HG03439 (cell line): ENCODE data around the gene MATCAP1.

ENCODE experiments used
- ATAC-seq: cut with Tn5 transposase; IDR thresholded peaks from one replicate; pipeline ENCODE4 v1.9.1; 2021; ENCODE audit warnings: mild to moderate bottlenecking, moderate library complexity; ENCODE audit not compliant: unreplicated experiment

The MATCAP1 gene

GRCh38 chr16:67144943-67145342 is 38.8 kb downstream of the MATCAP1 start:
- no peak for ATAC-seq

DNA sequence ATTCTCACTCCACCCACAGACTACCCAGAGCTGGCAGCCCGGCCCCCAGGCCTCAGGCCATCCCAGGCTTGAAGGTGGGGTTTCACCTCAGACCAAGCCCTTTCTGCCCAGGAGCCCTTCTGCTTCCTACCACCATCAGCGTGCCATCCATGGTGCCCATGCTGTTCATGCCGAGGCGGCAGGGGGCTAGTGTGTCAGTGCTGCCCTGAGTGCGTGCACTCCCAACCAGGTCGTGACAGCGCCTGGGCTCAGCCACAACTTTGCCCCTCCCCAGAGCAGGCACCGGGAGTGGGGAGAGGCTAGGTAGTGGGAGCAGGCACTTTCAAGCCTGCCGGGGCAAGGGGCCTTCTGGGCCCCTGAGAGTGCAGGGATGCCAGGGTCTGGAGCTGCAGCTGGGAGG is 41.4 kb downstream of the MATCAP1 start:
- no peak for ATAC-seq

- ATAC-seq = no peak
Measured at GRCh38 chr16:67141391-67141790, 42.4 kb downstream of the MATCAP1 start.

DNA sequence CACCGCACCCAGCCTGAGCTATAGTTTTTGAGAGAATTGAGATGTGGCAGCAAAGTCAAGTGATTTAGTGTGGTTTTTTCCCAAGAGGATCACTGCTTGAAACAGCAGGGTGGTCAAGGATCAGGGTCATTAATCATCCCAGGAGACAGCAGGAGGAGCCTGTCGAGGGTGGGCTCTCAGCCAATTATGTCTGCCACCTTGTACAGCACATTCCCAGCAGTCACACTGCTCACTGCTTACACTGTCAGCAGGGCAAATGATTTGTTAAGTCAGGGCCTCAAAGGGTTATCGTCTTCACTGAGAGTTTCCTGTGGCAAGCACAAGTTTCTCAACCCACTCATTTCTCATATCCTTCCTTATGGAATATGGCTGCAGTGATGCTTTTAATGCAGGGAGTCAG is 46.2 kb downstream of the MATCAP1 start:
- ATAC-seq = no peak

DNA sequence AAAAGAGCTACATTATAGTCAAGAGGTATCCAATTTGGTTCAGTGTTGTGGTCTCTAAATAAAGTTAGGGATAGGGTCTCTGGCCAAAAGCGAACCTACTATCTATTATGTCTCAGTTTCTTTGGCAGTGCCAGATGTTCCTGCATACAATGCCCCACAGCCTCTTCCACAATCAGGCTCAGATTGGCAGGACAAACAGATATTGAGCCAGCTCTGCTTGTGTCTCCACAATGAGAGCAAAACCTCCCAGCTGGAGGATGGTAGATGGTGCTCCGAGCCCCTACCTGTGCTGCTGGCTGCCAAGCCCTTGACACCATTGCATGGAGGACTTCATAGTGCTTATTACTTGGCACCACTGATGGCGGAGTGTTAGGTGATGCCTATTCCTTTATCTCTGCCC is 54.3 kb downstream of the MATCAP1 start:
- ATAC-seq = no peak

DNA sequence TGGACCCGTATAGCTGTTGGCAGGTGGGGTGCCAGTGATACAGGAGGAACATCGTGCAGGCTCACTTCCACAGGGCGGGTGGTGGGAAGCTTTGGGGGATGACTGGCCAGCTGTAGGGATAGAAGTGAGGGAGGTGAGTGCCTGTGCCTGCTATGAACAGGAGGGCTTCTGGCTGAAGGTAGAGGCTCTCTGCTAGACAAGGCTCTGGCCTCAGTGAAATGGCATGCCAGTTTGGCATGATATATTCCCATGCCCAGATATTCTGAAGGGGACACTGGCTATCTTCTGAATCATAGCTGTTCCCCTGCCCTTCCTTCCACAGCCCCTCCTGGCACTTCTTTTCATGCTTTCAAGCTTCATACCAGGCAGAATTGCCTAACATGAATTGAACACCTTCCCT is 54.9 kb downstream of the MATCAP1 start:
- ATAC-seq = no peak

DNA sequence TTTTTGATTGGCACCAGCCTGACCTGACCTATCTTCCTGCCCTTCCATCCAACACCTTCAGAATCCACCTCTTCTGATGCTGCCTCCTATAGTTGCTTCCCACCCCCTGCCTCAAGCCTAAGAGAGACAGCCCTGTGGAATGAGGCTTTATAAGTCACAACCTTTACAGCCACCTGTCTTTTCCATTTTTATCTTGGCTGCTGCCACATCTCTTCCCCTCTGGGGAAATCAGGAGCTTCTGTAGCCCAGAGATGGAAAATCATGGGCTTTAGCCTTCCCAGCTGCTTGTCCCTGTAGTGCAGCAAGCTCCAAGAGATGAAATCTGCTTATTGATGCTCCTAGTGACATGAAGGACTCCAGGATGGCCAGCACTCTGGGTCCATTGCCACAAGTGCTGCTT is 55.3 kb downstream of the MATCAP1 start:
- ATAC-seq = no peak
